Neural crest cell (in vitro differentiated cells): ENCODE measurements around the gene IER3IP1. TPM values are rescaled to one million over a fixed set of nuclear protein-coding genes. Genes with fewer than 3 reads are reported as not detected.
A peak's percentile ranks its signal among the peaks of the same experiment; 100 is the strongest.

ENCODE experiments used
- DNase-seq: peaks from one replicate; pipeline ENCODE4 v3.0.0; 2021; ENCODE audit warnings: low read depth, mixed read lengths, low spot score
- H3K27ac Mint-ChIP-seq: one replicate; pipeline ENCODE4 v1.8.0; 2021; ENCODE audit warnings: mild to moderate bottlenecking, mixed read lengths; ENCODE audit not compliant: unreplicated experiment
- H3K27me3 Mint-ChIP-seq: 2 replicates; pipeline ENCODE4 v1.8.0; 2021; ENCODE audit warnings: low read depth, mild to moderate bottlenecking, mixed read lengths
- H3K36me3 Mint-ChIP-seq: 2 replicates; pipeline ENCODE4 v1.8.0; 2021; ENCODE audit warnings: low read depth, mild to moderate bottlenecking, mixed read lengths
- H3K4me1 Mint-ChIP-seq: 2 replicates; pipeline ENCODE4 v1.8.0; 2021; ENCODE audit warnings: mixed read lengths
- H3K4me3 Mint-ChIP-seq: one replicate; pipeline ENCODE4 v1.8.0; 2021; ENCODE audit warnings: mild to moderate bottlenecking, mixed read lengths
- H3K9me3 Mint-ChIP-seq: 2 replicates; pipeline ENCODE4 v1.8.0; 2021; ENCODE audit warnings: mixed read lengths
- CTCF ChIP-seq: fragments of 200-600 bp; sonication (generic); conservative IDR thresholded peaks from 2 replicates; pipeline ENCODE4 v1.5.0; 2021; ENCODE audit warnings: antibody characterized with exemption, mild to moderate bottlenecking
- total RNA-seq: library from RNA; stranded (reverse); gene quantifications from 2 replicates; pipeline ENCODE4 v1.2.1, GENCODE V29; 2021

IER3IP1 gene
- total RNA-seq, 1 donor from 2014 or later = 14.2 TPM

- Mint-ChIP-seq H3K9me3 (no peaks in the 10 kb centered on the region), H3K27ac (no peak overlapping the region), H3K36me3 (no peaks in the 10 kb centered on the region), H3K4me1 (peaks cover 35% of the 10 kb centered on the region), H3K4me3 (peak overlapping the region; percentile 96), H3K27me3 (no peaks in the 10 kb centered on the region)
- no peak for DNase-seq
- TF ChIP-seq CTCF = no peak
These were observed 24.7 kb downstream of the IER3IP1 start for GRCh38 chr18:47151439-47151838.

- peak overlapping the region; percentile 96 for H3K27ac Mint-ChIP-seq
- no peak for TF ChIP-seq CTCF
- no peaks in the 10 kb centered on the region for H3K9me3 Mint-ChIP-seq
- peaks cover 40% of the 10 kb centered on the region for H3K4me1 Mint-ChIP-seq
- H3K27me3 Mint-ChIP-seq = no peaks in the 10 kb centered on the region
- no peaks in the 10 kb centered on the region for H3K36me3 Mint-ChIP-seq
- no peak for DNase-seq
- peak overlapping the region; percentile 96 for H3K4me3 Mint-ChIP-seq
These were observed 25.3 kb downstream of the IER3IP1 start for GRCh38 chr18:47150824-47151366.

- H3K4me1 Mint-ChIP-seq = peaks cover 45% of the 10 kb centered on the region
- H3K27ac Mint-ChIP-seq = peak within 1 kb of the TSS; percentile 96
- peak within 1 kb of the TSS; percentile 96 for H3K4me3 Mint-ChIP-seq
- H3K27me3 Mint-ChIP-seq = no peaks in the 10 kb centered on the region
- H3K9me3 Mint-ChIP-seq = no peaks in the 10 kb centered on the region
- DNase-seq = peak; percentile 81
- no peak for TF ChIP-seq CTCF
- peaks cover 2% of the 10 kb centered on the region for H3K36me3 Mint-ChIP-seq
These were observed 25.9 kb downstream of the IER3IP1 start, which contains the start of gene HDHD2 for GRCh38 chr18:47150029-47150823. Gene HDHD2, minus strand, starts transcription at chr18:47150500. Its CDS starts 14,061 bp downstream, at chr18:47136439.

- H3K4me1 Mint-ChIP-seq = peaks cover 45% of the 10 kb centered on the region
- H3K36me3 Mint-ChIP-seq = peaks cover 2% of the 10 kb centered on the region
- H3K27me3 Mint-ChIP-seq = no peaks in the 10 kb centered on the region
- no peak for TF ChIP-seq CTCF
- peak overlapping the region; percentile 96 for H3K4me3 Mint-ChIP-seq
- DNase-seq = peak; percentile 3
- no peaks in the 10 kb centered on the region for H3K9me3 Mint-ChIP-seq
- peak overlapping the region; percentile 96 for H3K27ac Mint-ChIP-seq
These were observed 26.6 kb downstream of the IER3IP1 start for GRCh38 chr18:47149457-47150028.

- DNase-seq = no peak
- Mint-ChIP-seq H3K4me3 (peak overlapping the region; percentile 2), H3K27me3 (no peaks in the 10 kb centered on the region), H3K36me3 (peaks cover 4% of the 10 kb centered on the region), H3K27ac (no peak overlapping the region), H3K4me1 (peaks cover 41% of the 10 kb centered on the region), H3K9me3 (no peaks in the 10 kb centered on the region)
- no peak for TF ChIP-seq CTCF
These were observed 30.0 kb downstream of the IER3IP1 start for GRCh38 chr18:47146206-47146605.
